Astrocyte of the cerebellum (primary cell): ENCODE results near the gene STAP2.

ENCODE experiments used
- DNase-seq: peaks from one replicate; pipeline ENCODE4 v3.0.0-alpha.2; 2011; ENCODE audit warnings: low read depth
- H3K4me3 ChIP-seq: 2 replicates; pipeline ENCODE4 v1.5.1; 2011; ENCODE audit warnings: mild to moderate bottlenecking, low read depth, low read length, moderate library complexity
- CTCF ChIP-seq: IDR thresholded peaks from 2 replicates; pipeline ENCODE4 v1.5.1; 2012; ENCODE audit warnings: low read length, low read depth, moderate library complexity, mild to moderate bottlenecking; ENCODE audit errors: missing control alignments
- in situ Hi-C: cut with HindIII; loops from 2 replicates; pipeline ENCODE4 v1.10.0; 2017; ENCODE audit warnings: low sequenced_read_pairs

Gene STAP2

GRCh38 chr19:4361152-4362046, 22.8 kb upstream of the STAP2 start:
- in situ Hi-C loops, result no loop called here
- no peak for TF ChIP-seq CTCF
- H3K4me3 ChIP-seq, result no peak overlapping the region
- DNase-seq, result no peak

- DNase-seq, result no peak
- no peak overlapping the region for H3K4me3 ChIP-seq
- in situ Hi-C loops, result no loop called here
- no peak for TF ChIP-seq CTCF
Observed at GRCh38 chr19:4360641-4361151, 22.1 kb upstream of the STAP2 start.

- no peak overlapping the region for H3K4me3 ChIP-seq
- no peak for TF ChIP-seq CTCF
- in situ Hi-C loops, result no loop called here
- DNase-seq, result no peak
Observed at GRCh38 chr19:4360081-4360569, 21.5 kb upstream of the STAP2 start.

GRCh38 chr19:4359627-4360000, 21.0 kb upstream of the STAP2 start:
- in situ Hi-C loops, result no loop called here
- DNase-seq, result no peak
- H3K4me3 ChIP-seq, result no peak overlapping the region
- no peak for TF ChIP-seq CTCF

- in situ Hi-C loops, result no loop called here
- no peak overlapping the region for H3K4me3 ChIP-seq
- no peak for DNase-seq
- TF ChIP-seq CTCF, result no peak
Observed at GRCh38 chr19:4358709-4359626, 20.3 kb upstream of the STAP2 start.

- no peak for TF ChIP-seq CTCF
- in situ Hi-C loops, result no loop called here
- no peak overlapping the region for H3K4me3 ChIP-seq
- no peak for DNase-seq
Observed at GRCh38 chr19:4357921-4358326, 19.3 kb upstream of the STAP2 start.
